ENCODE measurements around the gene SLC25A29.
"Not testable (repeated sequence)": the region's sequence is repeated elsewhere in the genome, so short reads cannot be mapped to it uniquely, and the experiment has no call there.

The SLC25A29 gene

GRCh38 chr14:100309028-100309737 lies 2.9 kb upstream of the SLC25A29 start:
- DNase-seq (ENCODE audit: low read depth), result no peak

- not testable (repeated sequence) for DNase-seq (ENCODE audit: low read depth)
These were observed 2.2 kb upstream of the SLC25A29 start for GRCh38 chr14:100308427-100308792.

- DNase-seq (ENCODE audit: low read depth), result no peak
These were observed 1.7 kb upstream of the SLC25A29 start for GRCh38 chr14:100307766-100308426.

GRCh38 chr14:100306998-100307765 lies 938 bp upstream of the SLC25A29 start:
- DNase-seq (ENCODE audit: low read depth), result no peak

GRCh38 chr14:100305324-100306100 lies 732 bp downstream of the SLC25A29 start:
- peak; percentile 51 for DNase-seq (ENCODE audit: low read depth)

- no peak for DNase-seq (ENCODE audit: low read depth)
These were observed 1.4 kb downstream of the SLC25A29 start for GRCh38 chr14:100304825-100305323.

GRCh38 chr14:100303925-100304324 lies 2.3 kb downstream of the SLC25A29 start:
- no peak for DNase-seq (ENCODE audit: low read depth)

- no peak for DNase-seq (ENCODE audit: low read depth)
These were observed 3.1 kb downstream of the SLC25A29 start for GRCh38 chr14:100303179-100303578.

GRCh38 chr14:100302616-100303015 lies 3.6 kb downstream of the SLC25A29 start:
- DNase-seq (ENCODE audit: low read depth), result no peak

- no peak for DNase-seq (ENCODE audit: low read depth)
These were observed 7.0 kb downstream of the SLC25A29 start for GRCh38 chr14:100299238-100299560.

- no peak for DNase-seq (ENCODE audit: low read depth)
These were observed 7.5 kb downstream of the SLC25A29 start for GRCh38 chr14:100298551-100299237.

DNA sequence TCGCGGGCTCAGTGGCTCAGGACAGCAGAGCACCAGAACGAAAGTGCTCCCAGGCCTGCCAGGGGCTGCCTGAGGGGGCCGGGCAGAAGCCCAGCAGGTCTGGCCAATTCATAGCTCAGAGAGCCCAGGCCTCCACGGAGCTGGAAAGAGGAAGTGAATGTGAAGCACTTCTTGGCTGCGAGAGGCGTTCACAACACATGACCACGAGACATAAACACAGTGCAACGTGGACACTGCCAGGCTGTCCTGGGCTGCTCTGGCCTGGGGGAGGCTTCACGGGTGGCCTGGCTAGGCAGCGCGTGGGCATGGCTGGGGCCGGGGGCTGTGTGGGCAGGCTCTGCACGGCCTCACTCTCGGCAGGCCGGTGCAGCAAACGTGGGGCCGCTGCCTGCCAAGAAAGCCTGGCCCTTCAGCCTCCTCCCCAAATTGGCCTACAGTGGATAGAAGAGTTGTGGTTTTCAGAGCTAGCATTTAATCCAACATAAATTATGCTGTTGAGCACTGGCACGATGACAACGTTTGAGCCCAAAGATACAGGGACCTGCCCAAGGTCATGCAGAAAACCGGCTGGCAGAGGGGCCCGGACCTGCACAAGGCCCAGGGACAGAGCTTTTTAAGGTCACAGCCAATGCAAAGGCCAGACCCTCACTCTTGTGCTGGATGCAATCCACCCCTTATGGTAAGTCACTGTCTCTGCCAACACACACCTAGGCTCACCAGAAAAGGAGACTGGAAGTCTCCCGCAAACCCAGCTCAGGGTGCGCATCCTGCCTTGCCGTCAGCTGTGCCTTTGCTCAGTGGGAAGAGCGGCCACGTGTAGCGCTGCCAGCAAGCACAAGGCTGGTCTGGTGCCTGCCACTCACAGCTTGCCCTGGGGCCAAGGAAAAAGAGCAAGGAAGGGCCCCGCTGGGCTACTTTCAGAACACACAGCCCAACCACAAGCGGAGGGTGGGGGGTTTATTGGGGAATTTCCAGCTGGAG lies 8.6 kb downstream of the SLC25A29 start:
- no peak for DNase-seq (ENCODE audit: low read depth)

- not testable (repeated sequence) for DNase-seq (ENCODE audit: low read depth)
These were observed 9.5 kb downstream of the SLC25A29 start for GRCh38 chr14:100296729-100297128.

GRCh38 chr14:100296106-100296651 lies 10.1 kb downstream of the SLC25A29 start:
- no peak for DNase-seq (ENCODE audit: low read depth)

GRCh38 chr14:100295376-100296105 lies 10.7 kb downstream of the SLC25A29 start:
- no peak for DNase-seq (ENCODE audit: low read depth)

DNA sequence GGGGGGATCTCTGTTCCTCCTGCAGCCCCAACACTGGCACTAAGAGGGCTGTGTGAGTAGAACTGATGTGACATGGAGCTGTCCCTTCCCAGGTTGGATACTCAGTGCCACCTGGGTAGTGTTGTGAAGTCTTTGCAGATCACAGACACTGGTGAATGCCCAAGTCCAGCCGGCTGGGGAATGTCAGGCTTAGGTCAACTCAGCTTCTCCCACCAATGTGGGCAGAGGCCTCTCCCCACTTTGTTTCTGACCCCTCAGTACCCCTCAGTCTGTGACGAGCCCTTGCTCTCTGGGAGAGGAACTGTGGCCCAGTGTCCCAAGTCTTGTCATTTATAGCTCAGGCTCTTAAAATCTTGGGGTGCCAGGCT lies 11.3 kb downstream of the SLC25A29 start:
- DNase-seq (ENCODE audit: low read depth), result no peak

DNA sequence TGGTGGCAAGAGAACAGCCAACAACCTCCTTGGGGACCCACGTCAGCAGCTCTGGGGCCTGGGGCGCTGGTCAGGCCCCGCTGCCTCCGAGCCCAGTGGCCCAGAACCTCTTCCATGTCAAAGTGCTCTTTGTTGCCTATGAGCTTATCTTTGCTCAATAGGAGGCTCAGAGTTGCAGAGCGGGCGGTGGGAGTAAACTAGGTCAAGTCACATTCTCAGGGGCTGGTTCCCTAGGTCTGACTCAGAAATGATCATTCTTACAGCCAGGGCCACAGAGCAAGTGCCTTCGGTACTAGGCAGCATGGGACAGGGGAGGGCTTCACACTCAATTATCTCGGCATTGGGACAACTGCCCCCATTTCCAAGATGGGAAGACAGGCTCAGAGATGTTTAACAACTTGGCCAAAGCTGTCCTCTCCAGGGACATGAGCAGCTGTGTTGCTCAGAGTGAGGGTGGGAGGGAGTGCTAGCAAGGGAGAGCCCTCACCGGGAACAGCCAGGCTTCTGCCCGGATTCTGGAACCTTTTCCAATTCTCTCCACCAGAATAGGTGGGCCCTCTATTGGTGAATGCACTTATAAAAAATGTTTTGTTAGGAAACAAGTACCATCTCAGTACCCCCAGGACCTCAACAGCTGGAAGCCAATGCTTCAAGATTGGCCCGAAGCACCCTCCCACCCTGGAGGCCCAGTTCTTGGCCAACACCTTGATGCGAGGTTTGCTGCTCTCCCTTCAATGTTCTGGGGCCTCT lies 11.9 kb downstream of the SLC25A29 start:
- DNase-seq (ENCODE audit: low read depth), result no peak

GRCh38 chr14:100293497-100294212 lies 12.6 kb downstream of the SLC25A29 start:
- no peak for DNase-seq (ENCODE audit: low read depth)
